DOHH2 (cell line): ENCODE measurements around the gene RNF130.

Source experiments
- H3F3A ChIP-seq: fragments of 200-600 bp; sonication (generic), shearing (Covaris generic); 2 replicates; pipeline ENCODE4 v1.6.0; 2016; ENCODE audit warnings: antibody characterized with exemption, mild to moderate bottlenecking; ENCODE audit not compliant: control insufficient read depth, insufficient read depth
- H3K27ac ChIP-seq: fragments of 200-600 bp; sonication (generic); 2 replicates; pipeline ENCODE4 v1.5.1; 2014; ENCODE audit warnings: low read depth, mild to moderate bottlenecking, low read length, moderate library complexity
- H3K27me3 ChIP-seq: fragments of 200-600 bp; sonication (generic); 2 replicates; pipeline ENCODE4 v1.6.1; 2014; ENCODE audit warnings: mild to moderate bottlenecking, low read length, mixed read lengths; ENCODE audit not compliant: control insufficient read depth
- H3K36me3 ChIP-seq: fragments of 200-600 bp; sonication (generic); 2 replicates; pipeline ENCODE4 v1.6.1; 2014; ENCODE audit warnings: mild to moderate bottlenecking, low read length, moderate library complexity, mixed read lengths; ENCODE audit not compliant: control insufficient read depth
- H3K4me1 ChIP-seq: fragments of 200-600 bp; sonication (generic); 2 replicates; pipeline ENCODE4 v1.6.1; 2014; ENCODE audit warnings: mild to moderate bottlenecking, low read length, mixed read lengths; ENCODE audit not compliant: control insufficient read depth
- H3K4me2 ChIP-seq: fragments of 200-600 bp; sonication (generic); 2 replicates; pipeline ENCODE4 v1.6.0; 2014; ENCODE audit warnings: mild to moderate bottlenecking, low read length, moderate library complexity
- H3K4me3 ChIP-seq: fragments of 200-600 bp; sonication (generic); 2 replicates; pipeline ENCODE4 v1.5.1; 2014; ENCODE audit warnings: mild to moderate bottlenecking, low read length, mixed read lengths
- H3K79me2 ChIP-seq: fragments of 200-600 bp; sonication (generic); 2 replicates; pipeline ENCODE4 v1.6.1; 2014; ENCODE audit warnings: mild to moderate bottlenecking, low read length, mixed read lengths; ENCODE audit not compliant: control insufficient read depth
- H3K9me2 ChIP-seq: fragments of 200-600 bp; sonication (generic); replicated peaks from 2 replicates; pipeline ENCODE4 v1.6.1; 2014; ENCODE audit warnings: mild to moderate bottlenecking, low read length, mixed read lengths; ENCODE audit not compliant: control insufficient read depth
- H3K9me3 ChIP-seq: fragments of 200-600 bp; sonication (generic); 2 replicates; pipeline ENCODE4 v1.6.1; 2014; ENCODE audit warnings: antibody characterized with exemption, low read length, mixed read lengths; ENCODE audit not compliant: control insufficient read depth, insufficient read depth
- H4K20me1 ChIP-seq: fragments of 200-600 bp; sonication (generic); 2 replicates; pipeline ENCODE4 v1.6.0; 2014; ENCODE audit warnings: low read depth, mild to moderate bottlenecking, antibody characterized with exemption, low read length, moderate library complexity; ENCODE audit not compliant: control insufficient read depth, insufficient read depth
- EZH2phosphoT487 ChIP-seq: fragments of 200-600 bp; sonication (generic); IDR thresholded peaks from 2 replicates; pipeline ENCODE4 v1.6.1; 2017; ENCODE audit warnings: borderline replicate concordance, mild to moderate bottlenecking, antibody characterized with exemption, low read length, moderate library complexity, mixed read lengths
- TF ChIP-seq, protein P1 (sequence below): fragments of 200-600 bp; sonication (generic); IDR thresholded peaks from one replicate; pipeline ENCODE4 v1.5.1; 2014; ENCODE audit warnings: antibody characterized with exemption, mild to moderate bottlenecking, low read depth, low read length; ENCODE audit not compliant: poor library complexity, severe bottlenecking

Gene RNF130

DNA sequence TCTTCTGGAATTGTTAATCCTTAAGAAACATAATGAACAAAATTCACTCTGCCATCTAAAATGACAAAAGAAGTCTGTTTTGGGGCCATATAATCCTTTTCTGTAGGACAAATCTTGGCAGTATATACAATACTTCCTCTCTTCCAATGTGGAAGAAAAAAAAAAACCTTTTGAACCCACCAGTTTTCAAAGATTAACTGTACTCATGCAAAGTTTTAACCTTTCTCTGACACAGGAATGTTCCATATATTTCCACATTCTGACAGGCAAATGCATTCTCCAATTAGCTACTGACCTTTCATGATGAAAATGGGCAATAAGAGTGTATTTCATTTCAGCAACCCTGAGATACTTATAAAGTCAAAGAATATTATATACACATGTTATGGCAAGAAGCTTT lies 65.4 kb downstream of the RNF130 start:
- no peaks in the 10 kb centered on the region for H3K36me3 ChIP-seq
- H3K9me3 ChIP-seq, result no peaks in the 10 kb centered on the region
- H3K4me3 ChIP-seq, result no peak overlapping the region
- H4K20me1 ChIP-seq, result no peaks in the 10 kb centered on the region
- no peaks in the 10 kb centered on the region for H3K4me1 ChIP-seq
- H3F3A ChIP-seq, result no peaks in the 10 kb centered on the region
- no peaks in the 10 kb centered on the region for H3K9me2 ChIP-seq
- no peak for TF ChIP-seq EZH2phosphoT487
- TF ChIP-seq, protein P1, sequence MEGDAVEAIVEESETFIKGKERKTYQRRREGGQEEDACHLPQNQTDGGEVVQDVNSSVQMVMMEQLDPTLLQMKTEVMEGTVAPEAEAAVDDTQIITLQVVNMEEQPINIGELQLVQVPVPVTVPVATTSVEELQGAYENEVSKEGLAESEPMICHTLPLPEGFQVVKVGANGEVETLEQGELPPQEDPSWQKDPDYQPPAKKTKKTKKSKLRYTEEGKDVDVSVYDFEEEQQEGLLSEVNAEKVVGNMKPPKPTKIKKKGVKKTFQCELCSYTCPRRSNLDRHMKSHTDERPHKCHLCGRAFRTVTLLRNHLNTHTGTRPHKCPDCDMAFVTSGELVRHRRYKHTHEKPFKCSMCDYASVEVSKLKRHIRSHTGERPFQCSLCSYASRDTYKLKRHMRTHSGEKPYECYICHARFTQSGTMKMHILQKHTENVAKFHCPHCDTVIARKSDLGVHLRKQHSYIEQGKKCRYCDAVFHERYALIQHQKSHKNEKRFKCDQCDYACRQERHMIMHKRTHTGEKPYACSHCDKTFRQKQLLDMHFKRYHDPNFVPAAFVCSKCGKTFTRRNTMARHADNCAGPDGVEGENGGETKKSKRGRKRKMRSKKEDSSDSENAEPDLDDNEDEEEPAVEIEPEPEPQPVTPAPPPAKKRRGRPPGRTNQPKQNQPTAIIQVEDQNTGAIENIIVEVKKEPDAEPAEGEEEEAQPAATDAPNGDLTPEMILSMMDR, result no peak
- peaks cover 20% of the 10 kb centered on the region for H3K27me3 ChIP-seq
- no peak overlapping the region for H3K27ac ChIP-seq
- H3K79me2 ChIP-seq, result no peaks in the 10 kb centered on the region
- no peak overlapping the region for H3K4me2 ChIP-seq

DNA sequence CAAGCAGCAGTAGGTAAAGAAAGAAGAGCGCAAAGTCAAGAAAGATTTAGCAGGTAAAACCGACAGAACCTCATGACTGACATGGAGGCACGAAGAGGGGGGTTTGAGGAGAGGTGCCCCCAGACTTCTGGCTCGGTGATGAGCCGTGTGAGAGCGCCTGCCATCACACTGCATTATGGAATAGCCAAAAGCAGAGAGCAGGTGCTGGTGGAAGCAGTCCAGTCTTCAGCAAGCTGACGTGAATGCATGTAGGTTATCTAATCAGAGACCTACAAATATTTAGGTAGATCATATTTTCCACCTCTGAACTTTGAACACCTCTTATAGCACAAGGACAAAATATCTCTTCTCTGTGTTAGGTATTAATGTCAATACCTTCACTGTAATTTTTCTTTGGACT lies 68.4 kb downstream of the RNF130 start:
- Histone ChIP-seq H3K79me2 (no peaks in the 10 kb centered on the region), H3K9me2 (no peaks in the 10 kb centered on the region), H3K4me1 (no peaks in the 10 kb centered on the region), H4K20me1 (no peaks in the 10 kb centered on the region), H3K9me3 (no peaks in the 10 kb centered on the region), H3K27me3 (peaks cover 24% of the 10 kb centered on the region), H3K36me3 (no peaks in the 10 kb centered on the region), H3K4me2 (no peak overlapping the region), H3K27ac (no peak overlapping the region), H3F3A (no peaks in the 10 kb centered on the region), H3K4me3 (no peak overlapping the region)
- TF ChIP-seq EZH2phosphoT487, result no peak
- TF ChIP-seq, protein P1, result no peak

DNA sequence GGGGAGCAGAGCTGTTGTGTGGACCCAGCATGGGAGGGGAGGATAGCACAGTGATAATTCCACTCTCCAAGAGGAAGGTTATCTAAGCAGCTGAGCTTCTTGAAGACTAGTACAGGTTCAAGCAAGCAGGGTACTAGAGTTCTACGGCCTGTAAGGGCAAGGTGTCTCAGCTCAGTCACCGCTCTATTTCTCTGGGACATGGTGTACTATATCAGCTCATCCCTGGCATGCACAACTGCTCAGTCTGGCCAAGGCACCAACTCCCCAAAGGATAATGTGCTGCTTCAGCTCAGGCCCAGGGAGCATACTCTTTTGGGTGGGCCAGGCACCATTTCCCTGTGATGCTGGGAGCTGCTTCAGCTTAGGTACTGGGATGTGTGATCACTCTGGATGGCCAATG lies 69.8 kb downstream of the RNF130 start:
- Histone ChIP-seq H4K20me1 (no peaks in the 10 kb centered on the region), H3K9me3 (no peaks in the 10 kb centered on the region)

More for the DNA sequence above, 69.8 kb downstream of the RNF130 start:
- H3K4me3 ChIP-seq, result no peak overlapping the region
- H3K9me2 ChIP-seq, result no peaks in the 10 kb centered on the region
- no peaks in the 10 kb centered on the region for H3K79me2 ChIP-seq
- TF ChIP-seq EZH2phosphoT487, result no peak
- TF ChIP-seq, protein P1, result no peak
- no peak overlapping the region for H3K27ac ChIP-seq
- no peaks in the 10 kb centered on the region for H3F3A ChIP-seq
- no peak overlapping the region for H3K4me2 ChIP-seq
- peaks cover 20% of the 10 kb centered on the region for H3K27me3 ChIP-seq
- H3K36me3 ChIP-seq, result no peaks in the 10 kb centered on the region
- H3K4me1 ChIP-seq, result no peaks in the 10 kb centered on the region
